GM18505 (cell line): Measurements from ENCODE around the gene OAS2.

Experiments used
- ATAC-seq: cut with Tn5 transposase; IDR thresholded peaks from one replicate; pipeline ENCODE4 v1.9.1; 2021; ENCODE audit not compliant: unreplicated experiment
- POLR2A ChIP-seq: IDR thresholded peaks from 4 replicates; pipeline ENCODE4 v1.6.1; 2011; ENCODE audit warnings: borderline replicate concordance; ENCODE audit not compliant: insufficient read depth, insufficient read length; ENCODE audit errors: extremely low read depth

Gene OAS2

GRCh38 chr12:113055594-113056380, 77.5 kb downstream of the OAS2 start:
- no peak for ATAC-seq
- no peak for TF ChIP-seq POLR2A

- no peak for ATAC-seq
- TF ChIP-seq POLR2A = no peak
Measured at GRCh38 chr12:113056381-113056630, 78.0 kb downstream of the OAS2 start.

GRCh38 chr12:113056631-113057488, 78.5 kb downstream of the OAS2 start, which contains the start of gene DTX1:
Gene DTX1 (plus strand): TSS chr12:113056730. CDS start chr12:113058193, 1,463 bp downstream.
- ATAC-seq = no peak
- no peak for TF ChIP-seq POLR2A

- no peak for ATAC-seq
- TF ChIP-seq POLR2A = no peak
Measured at GRCh38 chr12:113057565-113058485, 79.5 kb downstream of the OAS2 start.

GRCh38 chr12:113058553-113058952, 80.2 kb downstream of the OAS2 start:
- no peak for ATAC-seq
- no peak for TF ChIP-seq POLR2A

- no peak for TF ChIP-seq POLR2A
- ATAC-seq = no peak
Measured at GRCh38 chr12:113059071-113059595, 80.8 kb downstream of the OAS2 start.

- no peak for ATAC-seq
- no peak for TF ChIP-seq POLR2A
Measured at GRCh38 chr12:113060336-113060960, 82.1 kb downstream of the OAS2 start.

- TF ChIP-seq POLR2A = no peak
Measured at GRCh38 chr12:113061061-113061694, 82.9 kb downstream of the OAS2 start.

More at GRCh38 chr12:113061061-113061694, 82.9 kb downstream of the OAS2 start:
- no peak for ATAC-seq
